Renal cortex interstitium (tissue), 11 donors: Measurements from ENCODE around the gene ANO1. TPM values are rescaled to one million over a fixed set of nuclear protein-coding genes. Genes with fewer than 3 reads are reported as not detected.

Source experiments
- DNase-seq, 11 donors: peaks; one replicate each; pipeline ENCODE4 v3.0.0-alpha.2; 2013; ENCODE audit warnings: low read depth in 9 of 11, low spot score in 4 of 11; ENCODE audit errors: extremely low read depth in 1 of 11
- polyA plus RNA-seq, 3 donors: library from polyadenylated mRNA; unstranded; fragments of 120-200 nt; gene quantifications; one replicate each; pipeline ENCODE4 v1.2.1, GENCODE V29; 2013; ENCODE audit not compliant: insufficient read length in 3 of 3

ANO1 gene
- polyA plus RNA-seq, 3 donors: 13.3 to 17.3 (median 16.7) TPM

DNA sequence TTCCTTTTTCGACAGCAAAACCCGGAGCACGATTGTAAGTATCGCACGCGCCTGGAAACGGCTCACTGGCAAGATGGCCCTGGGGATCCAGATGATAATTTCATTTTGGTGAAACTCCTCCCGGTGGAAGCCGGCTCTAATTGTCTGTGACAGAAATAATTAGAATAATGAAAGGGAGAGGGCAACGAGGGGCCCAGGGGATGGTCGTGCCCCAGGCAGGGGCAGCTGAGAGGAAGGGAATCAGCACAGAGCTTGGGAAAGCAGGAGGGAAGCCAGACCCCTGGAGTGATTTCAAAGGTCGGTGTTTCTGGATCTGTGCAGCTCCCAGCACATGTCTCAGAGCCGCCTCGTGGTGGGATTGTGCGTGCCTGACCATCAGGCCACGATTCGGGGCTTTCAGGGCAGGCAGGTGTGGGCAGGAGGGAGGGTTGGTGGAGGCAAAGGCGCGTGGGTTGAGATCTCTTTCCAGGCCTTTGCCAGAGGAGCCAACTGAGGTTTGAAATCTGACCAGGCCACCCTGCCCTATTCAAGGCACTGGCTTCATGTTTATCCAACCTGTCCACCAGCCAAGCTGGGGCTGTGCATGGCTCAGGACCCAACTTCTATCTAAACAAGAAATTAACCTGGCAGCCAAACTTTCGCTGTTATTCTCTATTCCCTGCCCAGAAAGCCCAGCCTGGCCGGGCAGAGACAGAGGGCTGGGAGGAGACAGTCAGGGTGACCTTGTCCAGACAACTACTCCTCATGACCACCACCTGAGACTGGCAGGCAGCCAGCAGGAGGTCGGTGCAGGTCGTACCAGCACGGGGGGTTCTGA lies 27.8 kb downstream of the ANO1 start:
- DNase-seq: no peak

- DNase-seq: no peak
Measured at GRCh38 chr11:70106757-70107156, 28.6 kb downstream of the ANO1 start.

DNA sequence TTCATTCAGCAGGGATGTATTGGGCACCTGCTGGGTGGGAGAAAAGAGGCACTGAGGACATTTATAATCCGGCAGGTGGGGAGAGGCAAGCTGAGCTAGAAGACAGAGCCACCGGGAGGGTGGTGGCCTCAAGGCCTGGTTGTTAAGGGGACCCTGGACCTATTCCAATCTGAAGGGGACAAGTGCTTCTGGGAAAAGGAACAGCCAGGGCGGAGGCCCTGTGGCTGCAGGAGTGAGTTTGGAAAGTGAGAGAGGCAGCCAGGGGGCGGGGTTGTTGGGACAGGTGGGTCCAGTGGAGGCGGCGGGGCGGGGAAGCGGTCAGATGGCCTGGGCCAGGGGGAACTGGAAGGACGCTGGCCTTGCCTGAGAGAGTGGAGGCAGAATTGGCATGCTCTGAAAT lies 29.1 kb downstream of the ANO1 start:
- no peak for DNase-seq

DNA sequence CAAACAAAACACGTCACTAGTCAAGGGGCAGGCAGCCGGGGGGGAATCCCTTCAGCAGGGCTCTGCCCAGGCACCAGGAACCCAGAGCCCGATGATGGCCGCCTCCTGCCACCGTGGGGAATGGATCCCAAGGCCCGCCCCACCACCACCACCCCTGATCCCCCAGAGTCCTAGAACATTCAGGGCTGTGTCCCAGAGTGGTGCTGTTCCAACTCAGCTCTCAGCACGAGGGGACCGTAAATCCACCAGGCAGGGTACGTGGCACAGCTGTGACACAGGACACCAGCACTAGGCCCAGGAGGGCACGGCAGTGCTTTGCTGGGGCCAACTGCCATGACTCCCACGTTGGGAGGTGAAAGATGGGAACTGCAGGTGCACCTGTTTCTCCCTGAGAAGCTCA lies 29.6 kb downstream of the ANO1 start:
- DNase-seq: no peak

- no peak for DNase-seq
Measured at GRCh38 chr11:70108250-70108649, 30.1 kb downstream of the ANO1 start.

DNA sequence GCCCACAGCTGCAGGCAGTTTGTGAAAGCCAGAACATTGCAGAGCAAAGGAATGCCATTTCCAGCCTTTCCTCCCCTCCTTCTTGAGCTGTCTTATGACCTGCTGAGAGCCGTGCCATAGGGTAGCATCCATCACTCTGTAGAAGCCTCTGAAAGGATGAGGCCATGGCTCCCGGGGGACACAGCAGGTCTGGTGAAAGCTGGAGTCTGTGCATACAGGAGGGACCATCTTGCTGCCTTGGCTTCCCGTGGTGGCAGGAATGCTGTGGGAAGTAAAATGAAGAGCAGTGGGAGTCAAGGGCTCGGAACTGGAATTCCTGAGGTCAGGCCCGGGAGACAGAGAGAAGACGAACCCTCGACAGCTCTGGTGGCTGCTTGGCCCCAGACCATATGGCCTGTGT lies 30.9 kb downstream of the ANO1 start:
- DNase-seq: no peak

DNA sequence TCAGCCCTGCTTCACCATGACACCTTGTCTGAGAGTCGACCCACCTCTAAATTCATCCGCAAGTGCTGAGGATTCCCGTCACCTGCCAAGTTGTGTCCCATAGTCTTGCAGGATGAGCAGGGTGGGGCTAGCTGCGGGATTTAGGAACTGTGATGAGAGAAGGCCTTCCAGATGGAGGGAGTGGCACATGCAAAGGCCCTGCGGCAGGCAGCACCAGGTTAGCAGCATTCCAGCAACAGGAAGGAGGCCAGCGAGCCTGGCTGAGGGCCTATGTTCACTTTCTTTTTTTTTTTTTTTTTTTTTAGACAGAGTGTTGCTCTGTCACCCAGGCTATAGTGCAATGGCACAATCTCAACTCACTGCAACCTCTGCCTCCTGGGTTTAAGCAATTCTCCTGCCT lies 31.8 kb downstream of the ANO1 start:
- no peak for DNase-seq

DNA sequence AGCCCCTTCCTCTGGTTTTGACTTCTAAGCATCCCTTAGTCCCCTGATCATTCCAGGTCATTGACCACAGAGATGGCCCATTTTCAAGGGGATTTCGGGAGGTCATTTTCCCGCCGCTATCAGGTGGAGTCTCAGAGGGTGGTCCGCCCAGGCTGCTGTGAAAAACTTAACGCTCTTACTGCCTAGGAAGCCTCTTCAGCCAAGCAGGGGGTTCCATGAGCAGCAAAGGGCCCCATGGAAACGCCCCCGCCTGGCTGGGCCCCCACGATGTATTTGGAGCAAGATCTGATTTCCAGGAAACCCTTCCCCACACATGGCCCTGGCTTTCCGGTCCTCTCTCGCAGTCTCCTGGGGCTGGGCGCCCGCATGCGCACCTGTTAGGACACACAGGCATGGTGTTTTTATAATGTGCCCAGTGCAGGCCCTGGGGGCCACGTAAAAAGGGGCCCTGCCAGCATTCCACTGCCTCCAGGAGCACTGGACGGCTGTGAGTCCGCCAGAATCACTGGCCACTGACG lies 32.5 kb downstream of the ANO1 start:
- DNase-seq: no peak

GRCh38 chr11:70111269-70112016 lies 33.3 kb downstream of the ANO1 start:
- no peak for DNase-seq

DNA sequence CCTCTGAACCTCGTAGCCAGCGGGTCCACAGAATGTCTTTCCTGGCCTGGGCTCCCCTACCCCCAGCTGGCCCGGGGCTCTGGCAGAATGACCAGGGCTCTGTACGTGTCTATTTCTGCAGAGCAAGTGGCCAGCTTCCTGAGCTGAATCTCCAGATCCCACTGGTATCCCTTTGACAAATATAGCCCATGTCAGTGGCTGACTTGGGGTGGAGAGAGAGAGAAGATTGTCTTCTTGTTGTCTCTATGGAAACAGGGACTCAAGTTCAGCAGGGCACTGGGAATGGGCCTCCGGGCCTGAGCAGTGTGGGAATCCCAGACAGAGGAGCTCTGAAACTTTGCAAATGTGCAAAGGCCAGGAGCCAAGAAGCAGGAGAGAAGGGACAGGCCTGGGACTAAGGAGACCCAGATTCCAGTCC lies 33.9 kb downstream of the ANO1 start:
- no peak for DNase-seq

- DNase-seq: no peak
Measured at GRCh38 chr11:70113801-70114200, 35.7 kb downstream of the ANO1 start.

DNA sequence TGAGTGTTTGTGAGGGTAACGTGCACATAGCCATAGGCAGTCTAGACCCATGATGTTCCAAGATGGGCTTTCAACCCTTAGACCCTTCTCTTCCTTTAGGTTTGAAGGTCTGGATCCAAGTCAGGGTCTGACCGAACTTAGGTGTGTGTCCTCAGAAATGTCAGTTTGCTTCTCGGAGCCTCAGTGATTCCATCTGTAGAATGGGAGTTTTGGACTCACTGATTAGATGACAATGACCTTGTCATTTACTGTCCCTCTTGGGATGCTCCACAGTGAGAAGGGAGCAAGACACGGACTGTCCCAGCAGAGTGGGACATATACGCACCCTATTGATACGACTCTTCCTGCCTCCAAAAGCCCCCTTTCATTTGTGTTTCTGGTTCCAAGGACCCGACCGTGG lies 37.7 kb downstream of the ANO1 start:
- DNase-seq: no peak

- no peak for DNase-seq
Measured at GRCh38 chr11:70116386-70117065, 38.4 kb downstream of the ANO1 start.

- DNase-seq: no peak
Measured at GRCh38 chr11:70117567-70118145, 39.5 kb downstream of the ANO1 start.

GRCh38 chr11:70118642-70119041 lies 40.5 kb downstream of the ANO1 start:
- no peak for DNase-seq

DNA sequence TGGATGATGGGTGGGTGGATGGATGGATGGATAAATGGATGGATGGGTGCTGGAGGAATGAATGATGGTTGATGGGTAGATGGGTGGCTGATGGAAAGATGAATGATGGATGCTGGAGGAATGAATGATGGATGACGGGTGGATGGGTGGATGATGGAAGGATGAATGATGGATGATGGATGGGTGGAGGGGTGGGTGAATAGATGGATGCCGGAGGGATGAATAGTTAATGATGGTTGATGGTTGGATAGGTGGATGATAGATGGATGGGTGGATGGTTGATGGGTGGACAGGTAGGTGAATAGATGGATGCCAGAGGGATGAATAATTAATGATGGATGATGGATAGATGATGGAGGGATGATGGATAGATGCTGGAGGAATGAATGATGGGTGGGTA lies 41.4 kb downstream of the ANO1 start:
- no peak for DNase-seq

- DNase-seq: no peak
Measured at GRCh38 chr11:70120674-70121073, 42.6 kb downstream of the ANO1 start.

DNA sequence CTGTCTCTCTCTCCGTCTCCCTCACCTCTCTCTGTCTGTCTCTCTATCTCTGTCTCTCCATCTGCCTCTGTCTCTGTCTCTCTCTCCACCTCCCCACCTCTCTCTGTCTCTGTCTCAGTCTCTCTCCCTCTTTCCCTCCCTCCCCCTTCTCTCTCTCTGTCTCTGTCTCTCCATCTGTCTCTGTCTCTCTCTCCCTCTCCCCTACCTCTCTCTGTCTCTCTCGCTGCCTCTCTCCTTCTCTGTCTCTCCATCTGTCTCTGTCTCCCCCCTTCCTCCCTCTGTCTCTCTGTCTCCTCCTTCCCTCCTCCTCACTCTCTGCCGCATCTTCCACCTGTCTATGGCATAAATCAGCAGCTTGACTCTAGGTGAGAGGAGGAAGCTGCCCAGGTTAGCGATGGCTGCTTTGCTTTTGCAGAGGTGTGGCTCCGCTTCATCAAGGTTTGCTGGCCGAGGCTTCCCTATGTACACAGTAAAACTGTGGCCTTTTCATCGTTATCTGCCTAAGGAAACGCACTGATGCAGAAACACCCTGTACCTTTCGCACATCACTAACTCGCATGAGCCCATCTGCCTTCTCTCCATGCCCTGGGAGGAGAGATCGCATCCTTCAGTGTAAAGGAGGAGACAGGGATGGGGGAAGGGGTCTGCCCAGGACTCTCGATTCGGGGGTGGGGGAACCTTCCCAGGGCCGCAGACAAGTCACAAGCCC lies 44.5 kb downstream of the ANO1 start:
- no peak for DNase-seq

DNA sequence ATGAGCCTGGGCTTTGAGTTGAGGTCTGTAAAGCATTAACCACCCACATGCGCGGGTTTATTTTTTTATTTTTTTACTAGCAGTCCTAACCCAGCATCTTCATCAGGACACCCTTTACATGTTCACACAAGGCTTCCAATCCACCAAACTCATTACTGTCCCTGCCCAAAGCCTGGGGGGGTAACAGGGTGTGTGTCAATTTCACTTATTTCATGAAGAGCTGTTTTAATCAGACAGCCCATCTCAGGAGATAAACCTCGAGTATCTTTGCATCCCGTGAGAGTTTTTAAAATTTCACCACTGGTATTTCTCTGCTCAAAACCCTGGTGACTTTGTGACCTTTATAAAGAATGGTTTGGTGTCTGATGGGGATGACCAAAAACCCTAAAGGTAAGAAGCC lies 45.6 kb downstream of the ANO1 start:
- no peak for DNase-seq
